ENCODE data around the gene MEG3. TPM values are rescaled to one million over a fixed set of nuclear protein-coding genes. Genes with fewer than 3 reads are reported as not detected.
A peak's percentile ranks its signal among the peaks of the same experiment; 100 is the strongest.

The MEG3 gene
- total and polyA plus RNA-seq, 9 of the 15 experiments (the other 6 are each of a cell fraction or from before 2014, with no cell fraction given) = 0.10 to 5.3 (median 1.0) TPM; not detected in 1

- H3K4me2 ChIP-seq (ENCODE audit: insufficient read depth, low read length) = no peak overlapping the region
- no peak overlapping the region for H2AFZ ChIP-seq (ENCODE audit: low read depth, low read length)
- H3K9me1 ChIP-seq (ENCODE audit: control insufficient read depth, insufficient read depth, low read length) = no peaks in the 10 kb centered on the region
- no peaks in the 10 kb centered on the region for H3K27me3 ChIP-seq (ENCODE audit: control insufficient read depth in 2 of 2, insufficient read depth in 2 of 2, low read length in 2 of 2)
- TF ChIP-seq CREB3L1 (IDR thresholded peaks at IDR 0.05; ENCODE audit: borderline replicate concordance, low read depth) (peak; percentile 79; the same call in 1 of the 2 replicates), ARNT (IDR thresholded peaks at IDR 0.05) (peak in 1 of 2 experiments; percentile 80; a peak in 2 of 4 replicates)
- TF ChIP-seq, protein P1, sequence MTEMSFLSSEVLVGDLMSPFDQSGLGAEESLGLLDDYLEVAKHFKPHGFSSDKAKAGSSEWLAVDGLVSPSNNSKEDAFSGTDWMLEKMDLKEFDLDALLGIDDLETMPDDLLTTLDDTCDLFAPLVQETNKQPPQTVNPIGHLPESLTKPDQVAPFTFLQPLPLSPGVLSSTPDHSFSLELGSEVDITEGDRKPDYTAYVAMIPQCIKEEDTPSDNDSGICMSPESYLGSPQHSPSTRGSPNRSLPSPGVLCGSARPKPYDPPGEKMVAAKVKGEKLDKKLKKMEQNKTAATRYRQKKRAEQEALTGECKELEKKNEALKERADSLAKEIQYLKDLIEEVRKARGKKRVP (CRISPR knock-in tag; IDR thresholded peaks at IDR 0.05) = no peak
- ATAC-seq (no peak), DNase-seq (ENCODE audit: extremely low read depth in 1 of 4, low spot score in 3 of 4) (no peak), FAIRE-seq (no peak)
- no peak overlapping the region for H3K9ac ChIP-seq (ENCODE audit: insufficient read depth in 1 of 2, low read depth in 2 of 2, low read length in 2 of 2)
- no peak overlapping the region for H3K27ac ChIP-seq (ENCODE audit: extremely low read depth, low read depth, low read length)
- H3K36me3 ChIP-seq (ENCODE audit: control insufficient read depth, insufficient read depth, low read length) = no peaks in the 10 kb centered on the region
- no TSS peak for BruUV-seq (replicated peaks)
- intact Hi-C loops (cut with micrococcal nuclease) (no loop called here), in situ Hi-C loops (cut with MboI) (no loop called here)
- no peaks in the 10 kb centered on the region for H4K20me1 ChIP-seq (replicated peaks; ENCODE audit: control insufficient read depth, insufficient read depth, low read length)
- H3K4me3 ChIP-seq = no peak overlapping the region
- no peaks in the 10 kb centered on the region for H3K9me3 ChIP-seq (replicated peaks; ENCODE audit: control insufficient read depth, insufficient read depth, low read depth, low read length)
- POLR2A ChIA-PET = interaction anchor here (1.3 kb wide), 1 partner anchor 9 kb away, joined by 3 read pairs; no protein-coding TSS in a partner anchor
- peaks cover 28 to 34% of the 10 kb centered on the region in 2 experiments for H3K4me1 ChIP-seq (replicated peaks in 1 of 2; ENCODE audit: control insufficient read depth in 2 of 2, insufficient read depth in 2 of 2, low read length in 2 of 2)
- CTCF ChIA-PET (ENCODE audit: low intra/inter-chr PET ratio) = no interaction called here
- H3K79me2 ChIP-seq (ENCODE audit: control insufficient read depth, insufficient read depth, low read length) = no peaks in the 10 kb centered on the region
- 72% methylated on average over 2 of the region's 2 CpGs for WGBS (ENCODE audit: insufficient coverage, low coverage, missing lambda C conversion rate)
Measured at GRCh38 chr14:100862793-100863192, 36.9 kb downstream of the MEG3 start.

Measured in K562 (cell line).